WI38 (cell line): Measurements from ENCODE around the gene LRRC71.
"Not testable (repeated sequence)": the region's sequence is repeated elsewhere in the genome, so short reads cannot be mapped to it uniquely, and the experiment has no call there.

Source experiments
- H3K4me3 ChIP-seq: 2 replicates; pipeline ENCODE4 v1.5.1; 2011; ENCODE audit warnings: low read depth, mild to moderate bottlenecking, control low read depth, low read length
- CTCF ChIP-seq: IDR thresholded peaks from 2 replicates; pipeline ENCODE4 v1.5.1; 2012; ENCODE audit warnings: low read depth, mild to moderate bottlenecking, control low read depth, low read length

LRRC71 gene

GRCh38 chr1:156924478-156925153, 4.2 kb downstream of the LRRC71 start:
- H3K4me3 ChIP-seq: no peak overlapping the region
- TF ChIP-seq CTCF: no peak

GRCh38 chr1:156925154-156926010, 5.0 kb downstream of the LRRC71 start:
- no peak overlapping the region for H3K4me3 ChIP-seq
- no peak for TF ChIP-seq CTCF

GRCh38 chr1:156926175-156926574, 5.7 kb downstream of the LRRC71 start:
- H3K4me3 ChIP-seq: no peak overlapping the region
- TF ChIP-seq CTCF: no peak

- not testable (repeated sequence) for H3K4me3 ChIP-seq
Observed at GRCh38 chr1:156926695-156927094, 6.3 kb downstream of the LRRC71 start.

GRCh38 chr1:156927215-156928042, 7.0 kb downstream of the LRRC71 start:
- peak overlapping the region; percentile 52 for H3K4me3 ChIP-seq
- TF ChIP-seq CTCF: peak; percentile 72

GRCh38 chr1:156928043-156928602, 7.7 kb downstream of the LRRC71 start:
- H3K4me3 ChIP-seq: no peak overlapping the region
- TF ChIP-seq CTCF: no peak; the same call in 1 of the 2 replicates

GRCh38 chr1:156929596-156930238, 9.3 kb downstream of the LRRC71 start:
- no peak for TF ChIP-seq CTCF
- H3K4me3 ChIP-seq: no peak overlapping the region
